CD4-positive, alpha-beta T cell (primary cell): Measurements from ENCODE around the gene ARNT2. TPM values are rescaled to one million over a fixed set of nuclear protein-coding genes. Genes with fewer than 3 reads are reported as not detected.
"Not testable (repeated sequence)": the region's sequence is repeated elsewhere in the genome, so short reads cannot be mapped to it uniquely, and the experiment has no call there.

Experiments
- ATAC-seq: fragments of 200-7000 bp; cut with Tn5 transposase; one replicate; pipeline ENCODE4 v1.10.0; 2022; ENCODE audit warnings: mild to moderate bottlenecking; ENCODE audit not compliant: poor library complexity
- CTCF ChIA-PET: fragments of 350-600 bp; sonication (Branson Sonifier 250); formaldehyde crosslinking; loops from one replicate; lab custom pipeline; 2021; ENCODE audit warnings: antibody characterized with exemption, inconsistent platforms; lab: Charles Lee
- POLR2A ChIA-PET: fragments of 350-600 bp; sonication (Branson Sonifier 250); formaldehyde crosslinking; loops from one replicate; lab custom pipeline; 2021; ENCODE audit warnings: antibody characterized with exemption, inconsistent platforms; lab: Charles Lee
- DNase-seq, 14 experiments: peaks; one replicate each; pipeline ENCODE4 v3.0.0-alpha.2; 2013 to 2020; ENCODE audit warnings: mixed read lengths in 2 of 14
- H3K27ac ChIP-seq, 2 donors: one replicate each; pipeline versions ENCODE4 v1.5.1 to v1.7.0; 2013; ENCODE audit warnings: low read length in 2 of 2, low read depth in 1 of 2, mild to moderate bottlenecking in 1 of 2
- H3K27me3 ChIP-seq, 2 experiments: 1 replicate in 1 of 2; 2 replicates in 1 of 2; pipeline versions ENCODE4 v1.6.1 to v1.7.0; 2013; ENCODE audit warnings: low read length in 2 of 2, control low read depth in 1 of 2, mild to moderate bottlenecking in 1 of 2, moderate library complexity in 1 of 2; ENCODE audit not compliant: insufficient read depth in 2 of 2, control insufficient read depth in 1 of 2
- H3K36me3 ChIP-seq: one replicate; pipeline ENCODE4 v1.6.1; 2013; ENCODE audit warnings: low read length, control low read depth; ENCODE audit not compliant: insufficient read depth
- H3K4me1 ChIP-seq: one replicate; pipeline ENCODE4 v1.6.1; 2013; ENCODE audit warnings: low read length, control low read depth; ENCODE audit not compliant: insufficient read depth
- H3K4me3 ChIP-seq: one replicate; pipeline ENCODE4 v1.5.1; 2013; ENCODE audit warnings: mild to moderate bottlenecking, low read length, moderate library complexity
- H3K9me3 ChIP-seq, 2 experiments: 1 replicate in 1 of 2; 2 replicates in 1 of 2; pipeline versions ENCODE4 v1.6.1 to v1.7.0; 2013; ENCODE audit warnings: low read length in 2 of 2, mild to moderate bottlenecking in 2 of 2, control low read depth in 1 of 2, moderate library complexity in 1 of 2; ENCODE audit not compliant: control insufficient read depth in 1 of 2, insufficient read depth in 1 of 2
- H3K27ac Mint-ChIP-seq: one replicate; pipeline ENCODE4 v1.8.0; 2020; ENCODE audit warnings: mixed read lengths
- H3K27me3 Mint-ChIP-seq: one replicate; pipeline ENCODE4 v1.8.0; 2021; ENCODE audit warnings: mixed read lengths
- H3K36me3 Mint-ChIP-seq: one replicate; pipeline ENCODE4 v1.8.0; 2021; ENCODE audit warnings: low read depth, mixed read lengths
- H3K4me1 Mint-ChIP-seq: one replicate; pipeline ENCODE4 v1.8.0; 2021; ENCODE audit warnings: low read depth, mixed read lengths
- H3K4me3 Mint-ChIP-seq: one replicate; pipeline ENCODE4 v1.8.0; 2020; ENCODE audit warnings: mild to moderate bottlenecking, mixed read lengths
- H3K9me3 Mint-ChIP-seq: one replicate; pipeline ENCODE4 v1.8.0; 2020; ENCODE audit warnings: mixed read lengths
- intact Hi-C, 2 experiments: fragments of 100-400 bp; cut with DNase I in 1 of 2; cut with micrococcal nuclease in 1 of 2; formaldehyde crosslinking; loops; one replicate each; pipeline versions ENCODE4 v1.15.1 to v1.9.0; 2023 to 2025; cut with DNase I, micrococcal nuclease
- total RNA-seq, 174 experiments: library from RNA in 2 of 174; stranded (reverse) in 2 of 174; gene quantifications; one replicate each; pipeline ENCODE4 v1.2.3 and lab custom pipeline; 2021 to 2026
- TF ChIP-seq, protein P1 (sequence below): fragments of 200-600 bp; IDR thresholded peaks from one replicate; pipeline ENCODE4 v1.8.0; 2022; ENCODE audit warnings: antibody characterized with exemption, mild to moderate bottlenecking

Gene ARNT2
- total RNA-seq, 2 experiments from 2014 or later, result not detected

DNA sequence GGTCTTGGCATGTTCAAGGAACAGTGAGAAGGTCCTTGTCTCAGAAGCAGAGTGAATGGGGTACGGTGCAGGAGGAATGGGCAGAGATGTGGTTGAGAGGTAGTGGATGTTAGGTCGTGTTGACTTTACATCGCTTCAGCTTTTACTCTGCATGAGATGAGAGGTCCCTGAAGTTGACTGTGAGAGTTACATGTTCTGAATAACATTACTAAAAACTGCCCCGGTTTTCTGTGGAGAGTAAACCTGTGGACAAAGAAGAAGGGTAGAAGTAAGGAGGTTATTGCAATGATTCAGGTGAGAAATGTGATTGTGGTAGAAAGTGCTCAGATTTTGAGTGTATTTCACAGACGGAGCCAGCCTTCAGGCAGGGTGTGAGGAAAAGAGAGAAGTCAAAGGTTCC, 105.6 kb downstream of the ARNT2 start:
- H3K36me3 ChIP-seq, result no peaks in the 10 kb centered on the region
- H3K27ac ChIP-seq, result no peak overlapping the region
- no peak overlapping the region for H3K4me3 ChIP-seq
- intact Hi-C loops, result no loop called here
- DNase-seq (no peak), ATAC-seq (no peak)
- CTCF ChIA-PET, result no interaction called here
- H3K4me1 ChIP-seq, result no peaks in the 10 kb centered on the region
- POLR2A ChIA-PET, result no interaction called here
- TF ChIP-seq, protein P1, sequence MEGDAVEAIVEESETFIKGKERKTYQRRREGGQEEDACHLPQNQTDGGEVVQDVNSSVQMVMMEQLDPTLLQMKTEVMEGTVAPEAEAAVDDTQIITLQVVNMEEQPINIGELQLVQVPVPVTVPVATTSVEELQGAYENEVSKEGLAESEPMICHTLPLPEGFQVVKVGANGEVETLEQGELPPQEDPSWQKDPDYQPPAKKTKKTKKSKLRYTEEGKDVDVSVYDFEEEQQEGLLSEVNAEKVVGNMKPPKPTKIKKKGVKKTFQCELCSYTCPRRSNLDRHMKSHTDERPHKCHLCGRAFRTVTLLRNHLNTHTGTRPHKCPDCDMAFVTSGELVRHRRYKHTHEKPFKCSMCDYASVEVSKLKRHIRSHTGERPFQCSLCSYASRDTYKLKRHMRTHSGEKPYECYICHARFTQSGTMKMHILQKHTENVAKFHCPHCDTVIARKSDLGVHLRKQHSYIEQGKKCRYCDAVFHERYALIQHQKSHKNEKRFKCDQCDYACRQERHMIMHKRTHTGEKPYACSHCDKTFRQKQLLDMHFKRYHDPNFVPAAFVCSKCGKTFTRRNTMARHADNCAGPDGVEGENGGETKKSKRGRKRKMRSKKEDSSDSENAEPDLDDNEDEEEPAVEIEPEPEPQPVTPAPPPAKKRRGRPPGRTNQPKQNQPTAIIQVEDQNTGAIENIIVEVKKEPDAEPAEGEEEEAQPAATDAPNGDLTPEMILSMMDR, result no peak
- Mint-ChIP-seq H3K36me3 (no peaks in the 10 kb centered on the region), H3K27ac (no peak overlapping the region), H3K9me3 (no peaks in the 10 kb centered on the region), H3K4me1 (no peaks in the 10 kb centered on the region), H3K27me3 (peaks cover 9% of the 10 kb centered on the region), H3K4me3 (no peak overlapping the region)
- H3K27me3 ChIP-seq, result peaks cover 0 to 3% of the 10 kb centered on the region in 2 experiments
- H3K9me3 ChIP-seq, result peaks cover 0 to 4% of the 10 kb centered on the region in 2 experiments

DNA sequence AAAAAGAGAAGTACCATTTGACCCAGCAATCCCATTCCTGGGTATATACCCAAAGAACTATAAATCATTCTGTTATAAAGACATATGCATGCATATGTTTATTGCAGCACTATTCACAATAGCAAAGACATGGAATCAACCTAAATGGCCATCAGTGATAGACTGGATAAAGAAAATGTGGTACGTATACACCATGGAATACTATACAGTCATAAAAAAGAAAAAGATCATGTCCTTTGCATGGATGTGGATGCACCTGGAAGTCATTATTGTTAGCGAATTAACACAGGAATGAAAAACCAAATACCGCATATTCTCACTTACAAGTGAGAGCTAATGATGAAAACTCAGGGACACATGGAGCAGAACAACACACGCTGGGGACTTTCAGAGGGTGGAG, 106.8 kb downstream of the ARNT2 start:
- DNase-seq, H3K4me3 ChIP-seq, H3K27me3 Mint-ChIP-seq, H3K27me3 ChIP-seq, H3K4me3 Mint-ChIP-seq, H3K4me1 ChIP-seq, H3K36me3 Mint-ChIP-seq, H3K27ac Mint-ChIP-seq, H3K9me3 Mint-ChIP-seq, H3K4me1 Mint-ChIP-seq, H3K9me3 ChIP-seq, POLR2A ChIA-PET, CTCF ChIA-PET, H3K36me3 ChIP-seq, H3K27ac ChIP-seq, ATAC-seq, intact Hi-C loops: not testable (repeated sequence)

DNA sequence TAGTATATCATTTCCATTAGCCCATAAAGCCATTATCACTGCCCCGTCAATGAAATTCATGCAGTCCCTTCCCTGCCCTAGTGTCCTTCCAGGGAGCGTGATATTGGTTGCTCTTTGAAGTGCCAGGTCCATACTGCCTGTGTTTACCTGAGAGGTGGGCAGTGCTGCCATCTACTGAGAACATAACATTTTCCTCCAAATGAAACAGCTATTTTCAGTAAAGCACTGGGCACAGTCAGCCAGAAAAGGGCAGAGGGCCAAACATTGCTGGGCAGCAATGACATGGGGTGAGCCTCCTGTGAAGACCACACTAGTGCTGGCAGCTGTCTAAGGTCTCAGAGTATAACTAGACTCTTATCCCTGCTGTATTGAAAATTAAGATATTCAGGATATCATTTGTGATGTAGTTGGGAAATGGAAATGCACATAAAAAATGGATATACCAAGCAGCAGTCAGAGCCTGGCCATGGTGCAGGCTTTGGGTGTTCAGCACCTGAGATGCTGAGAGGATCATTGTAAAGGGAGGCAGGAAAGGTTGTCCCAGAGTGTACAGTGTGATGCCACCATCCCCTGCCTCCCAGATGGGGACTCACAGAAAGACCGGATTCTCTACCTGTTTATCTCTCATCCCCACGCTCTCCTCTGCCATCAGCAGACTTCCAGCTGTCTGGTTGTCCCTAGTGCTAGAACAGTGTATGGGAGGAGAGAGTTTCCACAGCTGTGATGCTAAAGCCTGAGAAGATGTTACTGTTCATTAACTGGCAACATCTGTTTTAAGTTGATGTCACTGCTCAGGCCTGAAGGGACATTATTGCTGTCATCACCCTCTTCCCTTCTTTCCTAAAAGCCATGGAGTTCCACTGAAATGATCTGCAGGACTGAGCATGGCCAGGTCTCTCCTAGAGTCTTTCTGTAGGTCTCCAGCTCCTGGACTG, 108.8 kb downstream of the ARNT2 start:
- Histone ChIP-seq H3K27ac (no peak overlapping the region), H3K4me1 (no peaks in the 10 kb centered on the region), H3K4me3 (no peak overlapping the region), H3K36me3 (no peaks in the 10 kb centered on the region), H3K27me3 (no peaks in the 10 kb centered on the region), H3K9me3 (peaks cover 0 to 8% of the 10 kb centered on the region in 2 experiments)
- Mint-ChIP-seq H3K27ac (no peak overlapping the region), H3K4me3 (no peak overlapping the region), H3K36me3 (no peaks in the 10 kb centered on the region), H3K9me3 (peaks cover 5% of the 10 kb centered on the region), H3K4me1 (no peaks in the 10 kb centered on the region), H3K27me3 (peaks cover 9% of the 10 kb centered on the region)
- DNase-seq (no peak), ATAC-seq (no peak)
- TF ChIP-seq, protein P1, result no peak
- POLR2A ChIA-PET, result no interaction called here
- intact Hi-C loops, result no loop called here
- CTCF ChIA-PET, result no interaction called here
